ENCODE measurements around the gene SESTD1. TPM values are rescaled to one million over a fixed set of nuclear protein-coding genes. Genes with fewer than 3 reads are reported as not detected.

The SESTD1 gene
- total and polyA plus RNA-seq, 2 of the 13 experiments (the other 11 are each of a cell fraction or from before 2014, with no cell fraction given) = 74.4 to 101 TPM

GRCh38 chr2:179191110-179191509 lies 73.5 kb downstream of the SESTD1 start (continued):
- no peak for TF ChIP-seq ZNF24 (IDR thresholded peaks at IDR 0.05)
- no peak for TF ChIP-seq IKZF4 (CRISPR knock-in tag; IDR thresholded peaks at IDR 0.05; ENCODE audit: borderline replicate concordance, low read depth, not compliant biosample characterization)
- TF ChIP-seq LBX2 (CRISPR knock-in tag; IDR thresholded peaks at IDR 0.05; ENCODE audit: borderline replicate concordance) = no peak
- TF ChIP-seq PLSCR1 (CRISPR knock-in tag; IDR thresholded peaks at IDR 0.05; ENCODE audit: borderline replicate concordance) = no peak
- no peak for TF ChIP-seq HNRNPUL1 (IDR thresholded peaks at IDR 0.05; ENCODE audit: low read depth, low read length)
- TF ChIP-seq ARHGAP35 (CRISPR knock-in tag; IDR thresholded peaks at IDR 0.05; ENCODE audit: borderline replicate concordance) = no peak
- no peak for TF ChIP-seq ZNF557 (CRISPR knock-in tag; IDR thresholded peaks at IDR 0.05)
- TF ChIP-seq ZNF788 (CRISPR knock-in tag; IDR thresholded peaks at IDR 0.05; ENCODE audit: borderline replicate concordance) = no peak
- TF ChIP-seq ELF3 (CRISPR knock-in tag; IDR thresholded peaks at IDR 0.05) = no peak
- no peak for TF ChIP-seq ZNF614 (CRISPR knock-in tag; IDR thresholded peaks at IDR 0.05; ENCODE audit: borderline replicate concordance)
- no peak for TF ChIP-seq GZF1 (CRISPR knock-in tag; IDR thresholded peaks at IDR 0.05)
- no peak for TF ChIP-seq TAF1 (CRISPR knock-in tag; IDR thresholded peaks at IDR 0.05)
- no peak for TF ChIP-seq ZNF574 (CRISPR knock-in tag; IDR thresholded peaks at IDR 0.05)
- TF ChIP-seq KAT8 (CRISPR knock-in tag; IDR thresholded peaks at IDR 0.05) = no peak
- no peak for TF ChIP-seq NFE2L1 (CRISPR knock-in tag; IDR thresholded peaks at IDR 0.05; ENCODE audit: borderline replicate concordance)
- no peak for TF ChIP-seq ZNF646 (CRISPR knock-in tag; IDR thresholded peaks at IDR 0.05)
- no peak for TF ChIP-seq ZNF576 (CRISPR knock-in tag; IDR thresholded peaks at IDR 0.05)

Data from HepG2 (cell line).